Left kidney (tissue), 2 donors: ENCODE measurements around the gene PKN3. TPM values are rescaled to one million over a fixed set of nuclear protein-coding genes. Genes with fewer than 3 reads are reported as not detected.

Source experiments
- DNase-seq: peaks from one replicate; pipeline ENCODE4 v3.0.0-alpha.2; 2013
- polyA plus RNA-seq: library from polyadenylated mRNA; unstranded; fragments of 120-200 nt; gene quantifications from one replicate; pipeline ENCODE4 v1.2.1, GENCODE V29; 2013; ENCODE audit not compliant: insufficient read length

The PKN3 gene
- polyA plus RNA-seq, 1 donor = 13.4 TPM

GRCh38 chr9:128716581-128717254 is 14.4 kb downstream of the PKN3 start:
- no peak for DNase-seq

- DNase-seq = no peak
These were observed 15.7 kb downstream of the PKN3 start for GRCh38 chr9:128718047-128718446.

GRCh38 chr9:128718475-128718874 is 16.2 kb downstream of the PKN3 start:
- DNase-seq = no peak

GRCh38 chr9:128719919-128720605 is 17.8 kb downstream of the PKN3 start:
- DNase-seq = no peak

GRCh38 chr9:128720841-128721486 is 18.7 kb downstream of the PKN3 start:
- DNase-seq = no peak

- DNase-seq = no peak
These were observed 19.2 kb downstream of the PKN3 start for GRCh38 chr9:128721487-128722010.

- DNase-seq = no peak
These were observed 20.4 kb downstream of the PKN3 start for GRCh38 chr9:128722380-128723351.

- DNase-seq = no peak
These were observed 21.1 kb downstream of the PKN3 start for GRCh38 chr9:128723352-128723865.

- peak; percentile 92 for DNase-seq
These were observed 21.8 kb downstream of the PKN3 start, which contains the start of gene ZDHHC12 for GRCh38 chr9:128723866-128724743. Gene ZDHHC12, minus strand, starts transcription at chr9:128724127. Its CDS starts 34 bp downstream, at chr9:128724093.

- no peak for DNase-seq
These were observed 22.5 kb downstream of the PKN3 start for GRCh38 chr9:128724744-128725211.

- DNase-seq = no peak
These were observed 25.4 kb downstream of the PKN3 start for GRCh38 chr9:128727640-128728248.

- DNase-seq = no peak
These were observed 26.0 kb downstream of the PKN3 start for GRCh38 chr9:128728298-128728697.

- DNase-seq = no peak
These were observed 27.0 kb downstream of the PKN3 start for GRCh38 chr9:128729302-128729701.

- no peak for DNase-seq
These were observed 27.6 kb downstream of the PKN3 start for GRCh38 chr9:128729766-128730517.

- DNase-seq = no peak
These were observed 28.8 kb downstream of the PKN3 start for GRCh38 chr9:128731093-128731492.

- DNase-seq = no peak
These were observed 29.4 kb downstream of the PKN3 start for GRCh38 chr9:128731691-128732090.

- DNase-seq = no peak
These were observed 30.3 kb downstream of the PKN3 start for GRCh38 chr9:128732576-128732975.

- peak; percentile 83 for DNase-seq
These were observed 31.0 kb downstream of the PKN3 start for GRCh38 chr9:128733256-128733655.

- no peak for DNase-seq
These were observed 33.1 kb downstream of the PKN3 start for GRCh38 chr9:128735373-128735772.
